Activated naive CD4-positive, alpha-beta T cell treated with anti-CD3 and anti-CD28 coated beads, Interleukin-2, amount 50 U/mL, for 16 hours (primary cell): ENCODE data around the gene TRIM9.
A peak's percentile ranks its signal among the peaks of the same experiment; 100 is the strongest.
"Not testable (repeated sequence)": the region's sequence is repeated elsewhere in the genome, so short reads cannot be mapped to it uniquely, and the experiment has no call there.

ENCODE experiments used
- DNase-seq: peaks from one replicate; pipeline ENCODE4 v3.0.0-alpha.2; 2020

Gene TRIM9

GRCh38 chr14:50956421-50956820 is 138.5 kb downstream of the TRIM9 start:
- not testable (repeated sequence) for DNase-seq

GRCh38 chr14:50955373-50956043 is 139.4 kb downstream of the TRIM9 start:
- DNase-seq: no peak

- no peak for DNase-seq
Observed at GRCh38 chr14:50954811-50955372, 140.0 kb downstream of the TRIM9 start.

GRCh38 chr14:50953502-50953901 is 141.4 kb downstream of the TRIM9 start:
- DNase-seq: no peak

- no peak for DNase-seq
Observed at GRCh38 chr14:50951032-50951431, 143.9 kb downstream of the TRIM9 start.

GRCh38 chr14:50948205-50948604 is 146.7 kb downstream of the TRIM9 start:
- DNase-seq: no peak

- DNase-seq: no peak
Observed at GRCh38 chr14:50947446-50947845, 147.5 kb downstream of the TRIM9 start.

- no peak for DNase-seq
Observed at GRCh38 chr14:50946234-50946935, 148.5 kb downstream of the TRIM9 start.

GRCh38 chr14:50944647-50945413 is 150.1 kb downstream of the TRIM9 start:
- no peak for DNase-seq

- peak; percentile 33 for DNase-seq
Observed at GRCh38 chr14:50943943-50944646, 150.8 kb downstream of the TRIM9 start, which contains the start of gene PYGL. Gene PYGL (minus strand): TSS chr14:50944483. CDS start chr14:50944403, 80 bp downstream.

GRCh38 chr14:50943261-50943942 is 151.5 kb downstream of the TRIM9 start:
- DNase-seq: no peak

- DNase-seq: not testable (repeated sequence)
Observed at GRCh38 chr14:50941638-50942037, 153.3 kb downstream of the TRIM9 start.

GRCh38 chr14:50941151-50941550 is 153.8 kb downstream of the TRIM9 start:
- no peak for DNase-seq

- DNase-seq: no peak
Observed at GRCh38 chr14:50937800-50938199, 157.1 kb downstream of the TRIM9 start.

GRCh38 chr14:50937325-50937724 is 157.6 kb downstream of the TRIM9 start:
- no peak for DNase-seq

GRCh38 chr14:50936882-50937281 is 158.0 kb downstream of the TRIM9 start:
- DNase-seq: no peak

GRCh38 chr14:50936016-50936340 is 158.9 kb downstream of the TRIM9 start:
- no peak for DNase-seq

- no peak for DNase-seq
Observed at GRCh38 chr14:50935126-50936015, 159.5 kb downstream of the TRIM9 start.

- no peak for DNase-seq
Observed at GRCh38 chr14:50932592-50933495, 162.1 kb downstream of the TRIM9 start.

- no peak for DNase-seq
Observed at GRCh38 chr14:50932156-50932555, 162.7 kb downstream of the TRIM9 start.
